Activated T-helper 2 cell treated with anti-CD3 and anti-CD28 coated beads, Interferon-gamma antibody, Interleukin-2, Interleukin-4, amounts not matched to agents 10 μg/mL and 5 μg/mL and 100 μg/mL, durations not matched to agents 14 hours and 24 hours and 36 hours (primary cell): ENCODE results near the gene PTPRC. TPM values are rescaled to one million over a fixed set of nuclear protein-coding genes. Genes with fewer than 3 reads are reported as not detected.

Source experiments
- DNase-seq: peaks from one replicate; pipeline ENCODE4 v3.0.0; 2021; ENCODE audit warnings: low spot score
- H3K27ac Mint-ChIP-seq: one replicate; pipeline ENCODE4 v1.8.0; 2021; ENCODE audit warnings: mixed read lengths
- H3K27me3 Mint-ChIP-seq: one replicate; pipeline ENCODE4 v1.8.0; 2021; ENCODE audit warnings: low read depth, mixed read lengths
- H3K36me3 Mint-ChIP-seq: one replicate; pipeline ENCODE4 v1.8.0; 2021; ENCODE audit warnings: low read depth, mixed read lengths
- H3K4me1 Mint-ChIP-seq: one replicate; pipeline ENCODE4 v1.8.0; 2021; ENCODE audit warnings: low read depth, mixed read lengths
- H3K4me3 Mint-ChIP-seq: one replicate; pipeline ENCODE4 v1.8.0; 2021; ENCODE audit warnings: low read depth, mild to moderate bottlenecking, moderate library complexity, mixed read lengths
- H3K9me3 Mint-ChIP-seq: one replicate; pipeline ENCODE4 v1.8.0; 2021; ENCODE audit warnings: mixed read lengths
- intact Hi-C: fragments of 100-400 bp; cut with micrococcal nuclease; formaldehyde crosslinking; loops from one replicate; pipeline ENCODE4 v1.15.1; 2023
- total RNA-seq: library from RNA; stranded (reverse); gene quantifications from 2 replicates; pipeline ENCODE4 v1.2.3, GENCODE V29; 2022

PTPRC gene
- total RNA-seq, 1 donor from 2014 or later: 321 TPM

DNA sequence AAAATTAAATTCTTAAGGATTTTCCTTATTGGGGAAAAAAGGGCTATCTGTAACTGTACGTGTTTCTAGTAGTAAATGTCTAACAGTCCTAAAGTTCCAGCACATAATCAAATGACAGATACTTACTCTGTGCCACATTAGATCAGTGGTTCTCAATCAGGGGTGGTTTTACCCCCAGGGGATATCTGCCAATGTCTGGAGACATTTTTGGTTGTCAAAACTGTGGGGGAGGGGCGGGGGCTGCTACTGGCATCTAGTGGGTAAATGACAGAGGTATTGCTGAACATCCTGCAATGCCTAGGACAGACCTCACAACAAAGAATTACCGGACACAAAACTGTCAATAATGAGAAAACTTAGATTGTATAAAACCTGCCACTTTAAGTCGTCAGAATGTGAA is 33.4 kb upstream of the PTPRC start:
- Mint-ChIP-seq H3K27ac (no peak overlapping the region), H3K4me1 (peaks cover 51% of the 10 kb centered on the region), H3K27me3 (no peaks in the 10 kb centered on the region), H3K9me3 (peaks cover 14% of the 10 kb centered on the region), H3K4me3 (no peak overlapping the region), H3K36me3 (peaks cover 17% of the 10 kb centered on the region)
- DNase-seq: no peak
- intact Hi-C loops: no loop called here

DNA sequence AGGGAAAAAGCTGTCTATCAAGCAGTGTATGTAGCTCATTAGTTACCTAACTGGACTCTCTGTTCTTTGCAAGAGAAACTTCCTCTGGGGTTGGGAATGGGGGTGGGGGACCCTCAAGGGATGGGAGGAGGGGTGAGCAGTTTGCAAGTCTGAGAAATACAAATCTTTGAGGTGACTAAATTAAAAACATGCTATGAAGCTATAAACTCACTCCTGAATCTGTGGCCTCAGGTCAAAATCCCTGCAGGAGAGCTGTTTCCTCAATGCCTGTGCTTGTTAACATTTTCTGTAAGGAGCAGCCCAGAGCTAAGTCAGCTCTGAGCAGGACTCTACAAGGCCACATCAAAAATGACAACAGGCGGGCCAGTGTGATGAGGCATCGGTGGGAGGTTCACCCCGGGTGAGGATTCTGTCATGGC is 32.8 kb upstream of the PTPRC start:
- no peak overlapping the region for H3K27ac Mint-ChIP-seq
- H3K4me1 Mint-ChIP-seq: peaks cover 52% of the 10 kb centered on the region
- peaks cover 10% of the 10 kb centered on the region for H3K36me3 Mint-ChIP-seq
- intact Hi-C loops: no loop called here
- H3K4me3 Mint-ChIP-seq: no peak overlapping the region
- peaks cover 8% of the 10 kb centered on the region for H3K9me3 Mint-ChIP-seq
- H3K27me3 Mint-ChIP-seq: no peaks in the 10 kb centered on the region
- DNase-seq: no peak

DNA sequence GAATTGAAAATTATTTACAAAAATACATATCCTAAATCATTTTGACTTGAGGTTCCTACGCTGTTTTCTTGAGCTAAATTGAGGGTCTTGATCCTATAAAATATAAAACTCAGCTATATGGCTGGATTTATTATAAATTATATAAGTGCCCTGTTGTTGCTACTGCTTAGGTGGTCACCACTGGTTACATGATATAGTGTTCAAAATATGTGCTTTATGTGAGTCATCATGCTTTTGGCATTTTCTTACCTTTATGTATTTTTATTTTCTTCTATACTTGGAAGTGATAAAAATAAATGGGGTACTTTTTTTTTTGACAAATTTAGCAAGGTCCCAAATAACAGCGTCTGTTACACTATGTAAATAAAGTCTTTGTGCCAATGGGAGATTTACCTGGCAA is 31.1 kb upstream of the PTPRC start:
- H3K27me3 Mint-ChIP-seq: no peaks in the 10 kb centered on the region
- peaks cover 51% of the 10 kb centered on the region for H3K4me1 Mint-ChIP-seq
- H3K36me3 Mint-ChIP-seq: peaks cover 2% of the 10 kb centered on the region
- intact Hi-C loops: no loop called here
- no peaks in the 10 kb centered on the region for H3K9me3 Mint-ChIP-seq
- DNase-seq: no peak
- H3K4me3 Mint-ChIP-seq: no peak overlapping the region
- no peak overlapping the region for H3K27ac Mint-ChIP-seq

DNA sequence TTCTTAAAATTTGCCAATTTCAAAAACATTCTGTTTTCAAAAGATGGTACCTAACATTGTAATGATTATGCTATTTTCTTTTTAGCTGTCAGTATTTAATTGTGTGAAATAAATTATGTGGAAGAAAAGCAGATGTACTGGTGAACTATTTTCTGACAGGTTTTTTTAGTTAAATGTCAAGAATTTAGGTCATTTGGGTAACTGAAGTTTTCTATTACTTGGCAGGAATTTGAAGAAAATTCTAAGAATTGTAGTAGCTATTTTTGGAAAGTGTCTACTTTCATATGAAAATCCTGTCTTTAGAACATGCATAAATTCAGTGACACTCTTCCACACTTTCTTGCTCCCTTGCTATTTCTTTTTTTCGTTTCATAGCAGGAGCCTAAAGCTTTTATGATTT is 28.5 kb upstream of the PTPRC start:
- no peak for DNase-seq
- Mint-ChIP-seq H3K9me3 (no peaks in the 10 kb centered on the region), H3K4me1 (peaks cover 57% of the 10 kb centered on the region), H3K27ac (peak overlapping the region; percentile 85), H3K4me3 (peak overlapping the region; percentile 60), H3K27me3 (no peaks in the 10 kb centered on the region), H3K36me3 (peaks cover 9% of the 10 kb centered on the region)
- intact Hi-C loops: loop anchor here (2.0 to 5.0 kb wide), 3 partner anchors 54 to 453 kb away; partner anchors contain the start of gene NEK7

DNA sequence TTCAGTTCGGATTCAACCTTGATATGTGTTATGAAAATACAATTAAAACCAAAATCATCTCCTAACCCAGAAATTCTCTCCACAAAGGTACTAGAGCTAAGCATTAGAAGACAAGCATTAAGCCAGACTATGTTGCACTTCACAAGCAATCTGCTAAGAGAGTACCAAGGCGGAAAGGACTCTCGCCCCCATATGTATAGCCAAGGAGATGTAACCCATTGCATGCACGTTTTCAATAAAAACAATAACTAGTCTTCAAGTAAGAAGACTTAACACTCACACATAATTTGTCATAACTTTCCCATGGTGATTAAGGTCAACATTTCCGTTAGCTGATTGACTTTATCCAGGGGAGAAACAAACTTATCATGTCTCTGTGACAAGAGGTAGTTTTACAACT is 27.6 kb upstream of the PTPRC start:
- no peak for DNase-seq
- Mint-ChIP-seq H3K9me3 (no peaks in the 10 kb centered on the region), H3K27ac (peak overlapping the region; percentile 85), H3K4me1 (peaks cover 56% of the 10 kb centered on the region), H3K27me3 (no peaks in the 10 kb centered on the region), H3K36me3 (peaks cover 9% of the 10 kb centered on the region), H3K4me3 (peak overlapping the region; percentile 60)
- intact Hi-C loops: loop anchor here (2.0 to 5.0 kb wide), 3 partner anchors 54 to 454 kb away; partner anchors contain the start of gene NEK7

DNA sequence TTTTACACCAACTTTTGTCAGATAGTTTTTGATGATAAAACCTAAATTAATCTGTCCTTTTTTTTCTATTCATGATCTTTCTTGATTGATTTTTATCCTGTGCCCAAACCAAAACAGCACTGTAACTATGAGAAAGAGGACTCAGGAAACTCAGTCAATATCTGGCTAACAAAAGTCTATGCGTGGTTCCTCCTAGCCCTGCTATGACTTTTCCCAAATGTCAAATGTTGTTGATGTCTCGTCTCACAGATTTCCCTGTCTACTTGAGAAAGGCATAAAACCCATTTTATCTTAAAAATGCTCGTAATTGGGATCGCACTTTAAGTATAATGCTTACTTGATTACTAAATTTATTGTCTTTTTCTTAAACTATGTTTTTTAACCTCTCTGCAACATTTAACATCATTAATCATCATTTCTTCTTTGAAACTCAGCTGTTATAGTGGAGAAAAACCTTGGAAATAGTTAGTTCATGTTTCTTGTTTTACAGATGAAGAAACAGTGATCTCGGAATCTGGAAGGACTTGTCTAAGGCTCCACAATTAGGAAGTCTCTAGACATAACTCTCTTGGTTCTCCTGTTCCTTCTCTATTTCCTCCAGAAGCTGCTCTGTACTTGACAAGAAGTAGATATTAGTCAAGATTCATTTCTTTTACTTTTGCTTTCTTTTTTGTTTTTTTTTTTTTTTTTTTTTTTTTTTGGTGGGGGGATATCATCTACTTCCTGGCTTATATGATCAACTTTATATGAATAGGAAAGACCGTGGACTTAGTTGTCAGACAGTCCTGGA is 26.2 kb upstream of the PTPRC start:
- peak overlapping the region; percentile 75 for H3K4me3 Mint-ChIP-seq
- peaks cover 9% of the 10 kb centered on the region for H3K36me3 Mint-ChIP-seq
- no peak for DNase-seq
- H3K27me3 Mint-ChIP-seq: no peaks in the 10 kb centered on the region
- peaks cover 59% of the 10 kb centered on the region for H3K4me1 Mint-ChIP-seq
- H3K27ac Mint-ChIP-seq: peak overlapping the region; percentile 86
- no peaks in the 10 kb centered on the region for H3K9me3 Mint-ChIP-seq
- intact Hi-C loops: loop anchor here (1.0 to 5.0 kb wide), 4 partner anchors 9 to 455 kb away; partner anchors contain the start of gene NEK7

DNA sequence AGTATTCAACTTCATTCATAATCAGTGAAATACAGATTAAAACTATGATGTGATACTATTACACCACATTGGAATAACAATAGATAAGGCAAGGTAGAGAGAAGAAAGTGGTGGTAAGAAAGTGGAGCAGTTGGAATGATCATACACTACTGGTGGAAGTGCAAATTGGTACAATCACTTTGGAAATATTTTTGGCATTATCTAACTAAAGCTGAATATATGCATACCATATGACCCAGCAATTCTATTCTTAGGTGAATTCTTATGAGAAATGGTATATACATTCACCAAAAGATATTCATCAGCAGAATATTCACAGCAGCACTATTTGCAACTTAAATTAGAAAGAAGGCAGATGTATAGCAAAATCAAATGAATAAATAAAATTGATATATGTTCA is 21.4 kb upstream of the PTPRC start:
- Mint-ChIP-seq H3K27ac (no peak overlapping the region), H3K36me3 (peaks cover 7% of the 10 kb centered on the region), H3K4me3 (no peak overlapping the region), H3K27me3 (no peaks in the 10 kb centered on the region), H3K4me1 (peaks cover 65% of the 10 kb centered on the region), H3K9me3 (no peaks in the 10 kb centered on the region)
- intact Hi-C loops: no loop called here
- no peak for DNase-seq

DNA sequence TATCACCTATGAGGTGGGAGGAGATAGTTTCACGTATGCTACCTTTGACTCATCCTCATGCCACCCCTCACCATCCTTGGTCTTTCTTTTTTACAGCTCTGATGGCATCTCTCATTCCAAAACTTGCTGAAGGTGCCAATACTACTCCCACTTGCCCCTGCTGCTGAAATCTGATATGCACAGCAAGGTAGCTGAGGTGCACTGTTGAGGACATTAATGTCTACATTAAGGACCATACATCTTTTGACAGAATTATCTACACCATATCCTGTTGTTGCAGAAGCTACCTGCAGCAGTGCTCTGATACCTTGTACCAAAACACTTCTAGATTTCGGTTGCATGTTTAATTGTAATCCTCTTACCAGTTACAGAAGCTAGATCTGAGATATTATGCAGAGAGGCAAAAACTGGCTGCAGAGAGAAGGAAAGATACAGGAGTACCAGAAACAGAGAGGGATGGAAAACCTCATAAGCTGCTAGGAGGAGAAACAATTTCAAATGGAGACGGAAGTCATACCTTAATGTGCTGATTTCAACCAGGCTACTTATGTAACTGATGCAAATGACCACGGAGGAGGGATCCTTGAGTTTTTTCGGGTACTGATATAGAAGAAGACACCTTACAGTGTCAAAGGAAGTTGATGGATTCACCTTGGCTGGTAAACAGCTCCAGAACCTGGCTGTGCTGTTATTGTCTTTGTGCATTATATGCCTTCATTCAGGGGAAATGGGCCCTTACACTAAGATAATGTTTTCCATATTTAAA is 19.3 kb upstream of the PTPRC start:
- H3K9me3 Mint-ChIP-seq: no peaks in the 10 kb centered on the region
- H3K27ac Mint-ChIP-seq: peak overlapping the region; percentile 77
- H3K4me1 Mint-ChIP-seq: peaks cover 67% of the 10 kb centered on the region
- no peaks in the 10 kb centered on the region for H3K27me3 Mint-ChIP-seq
- peak overlapping the region; percentile 54 for H3K4me3 Mint-ChIP-seq
- no peak for DNase-seq
- peaks cover under 1% of the 10 kb centered on the region for H3K36me3 Mint-ChIP-seq
- intact Hi-C loops: loop anchor here (2.0 to 5.0 kb wide), 2 partner anchors 37 to 452 kb away; no protein-coding TSS in a partner anchor

DNA sequence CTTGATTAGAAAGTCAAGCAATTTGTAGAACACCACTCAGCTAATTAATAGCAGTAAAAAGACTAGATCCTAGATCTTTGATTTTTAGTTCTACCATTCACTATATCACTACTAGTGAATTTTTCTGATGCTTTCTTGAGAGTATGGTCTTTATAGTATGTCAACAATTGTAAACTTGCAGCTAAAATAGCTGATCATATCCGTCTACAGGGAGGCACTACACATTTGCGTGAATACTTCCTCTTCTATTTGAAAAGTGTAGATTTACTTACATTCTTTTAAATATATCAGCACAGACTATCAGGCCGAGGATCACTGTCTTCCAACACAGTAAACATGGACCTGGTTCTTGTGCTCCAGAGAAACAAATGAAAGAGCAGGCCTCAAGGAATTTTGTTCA is 18.6 kb upstream of the PTPRC start:
- Mint-ChIP-seq H3K36me3 (no peaks in the 10 kb centered on the region), H3K4me3 (peak overlapping the region; percentile 53), H3K27ac (peak overlapping the region; percentile 98), H3K27me3 (no peaks in the 10 kb centered on the region), H3K9me3 (no peaks in the 10 kb centered on the region), H3K4me1 (peaks cover 71% of the 10 kb centered on the region)
- intact Hi-C loops: loop anchor here (2.0 to 5.0 kb wide), 2 partner anchors 37 to 453 kb away; no protein-coding TSS in a partner anchor
- no peak for DNase-seq

DNA sequence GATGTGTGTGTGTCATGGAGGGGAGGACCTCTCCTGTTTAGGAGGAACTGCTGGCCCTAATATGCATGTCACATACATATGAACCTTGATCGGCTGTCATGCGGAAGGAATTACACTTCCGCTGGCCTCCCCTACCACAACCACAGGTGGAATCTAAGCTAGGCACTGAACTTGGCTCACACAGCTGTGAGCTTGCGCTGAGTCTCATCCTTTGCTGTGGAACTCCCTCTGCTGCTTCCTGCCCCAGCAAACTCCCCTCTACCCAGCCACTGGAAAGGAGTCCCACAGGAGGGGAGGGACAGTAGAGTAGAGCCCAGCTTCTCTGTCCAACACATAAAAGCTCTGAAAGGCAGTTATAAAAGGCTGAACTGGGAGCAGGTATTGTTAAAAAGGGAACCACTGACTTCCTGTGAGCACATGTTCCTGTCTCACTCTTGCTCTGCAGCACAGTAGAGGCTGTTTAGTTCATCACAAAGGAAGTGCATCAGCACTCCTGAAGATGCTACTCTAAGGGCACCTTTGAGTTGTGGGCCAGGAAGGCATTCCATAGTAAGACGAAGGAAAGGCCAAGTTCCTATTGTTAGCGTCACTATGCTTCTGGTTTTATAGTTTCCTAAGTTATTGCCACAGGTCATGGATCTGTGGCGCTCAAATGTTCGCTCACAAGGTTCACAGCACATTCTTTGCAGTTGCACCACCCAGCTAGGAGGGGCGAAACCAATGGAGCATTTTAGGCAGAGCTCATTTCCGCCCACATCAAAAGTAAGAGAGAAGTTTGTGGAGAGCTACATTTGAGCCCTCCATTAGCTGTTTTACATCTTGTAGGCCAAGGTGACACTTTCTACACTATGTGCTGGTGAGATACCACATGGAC is 17.7 kb upstream of the PTPRC start:
- Mint-ChIP-seq H3K27me3 (no peaks in the 10 kb centered on the region), H3K9me3 (no peaks in the 10 kb centered on the region), H3K4me3 (peak overlapping the region; percentile 82), H3K36me3 (peaks cover 1% of the 10 kb centered on the region), H3K4me1 (peaks cover 71% of the 10 kb centered on the region), H3K27ac (peak overlapping the region; percentile 98)
- intact Hi-C loops: loop anchor here (1.0 to 5.0 kb wide), 4 partner anchors 9 to 454 kb away; no protein-coding TSS in a partner anchor
- DNase-seq: peak; percentile 76

DNA sequence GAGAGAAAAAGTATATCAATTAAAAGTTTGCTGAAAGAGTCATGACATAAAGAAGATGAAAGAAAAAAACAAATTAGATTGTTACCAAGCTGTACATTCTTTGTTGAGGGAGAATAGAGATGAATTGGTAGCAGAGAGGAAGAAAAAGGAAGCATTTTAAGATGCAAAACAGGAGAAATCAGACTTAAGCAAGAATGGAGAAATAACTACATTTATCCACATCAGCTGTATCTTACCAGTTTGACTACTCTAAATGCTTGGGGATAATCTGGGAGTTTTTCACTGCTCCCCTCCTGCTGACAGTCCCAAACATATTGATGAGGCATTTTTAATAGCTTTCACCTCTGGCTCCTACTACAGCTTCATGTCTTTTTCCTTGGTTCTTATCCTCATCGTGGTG is 16.8 kb upstream of the PTPRC start:
- H3K36me3 Mint-ChIP-seq: peaks cover 8% of the 10 kb centered on the region
- DNase-seq: no peak
- H3K4me3 Mint-ChIP-seq: peak overlapping the region; percentile 82
- H3K9me3 Mint-ChIP-seq: no peaks in the 10 kb centered on the region
- no peaks in the 10 kb centered on the region for H3K27me3 Mint-ChIP-seq
- intact Hi-C loops: loop anchor here (5.0 kb wide), 1 partner anchor 455 kb away; no protein-coding TSS in a partner anchor
- H3K4me1 Mint-ChIP-seq: peaks cover 80% of the 10 kb centered on the region
- H3K27ac Mint-ChIP-seq: peak overlapping the region; percentile 98
